ENCODE results near the gene HS1BP3.

GRCh38 chr2:20671736-20672080 lies 20.8 kb upstream of the HS1BP3 start:
- no peak for TF ChIP-seq POLR2A (IDR thresholded peaks at IDR 0.05)
- TF ChIP-seq CTCF (IDR thresholded peaks at IDR 0.05) = no peak
